Hematopoietic multipotent progenitor cell treated with erythropoietin and hydrocortisone succinate and interleukin-3 and kit ligand, for 4 days (in vitro differentiated cells): ENCODE data around the gene UTP25.
"Not testable (repeated sequence)": the region's sequence is repeated elsewhere in the genome, so short reads cannot be mapped to it uniquely, and the experiment has no call there.

ENCODE experiments used
- DNase-seq: peaks from one replicate; pipeline ENCODE4 v3.0.0-alpha.2; 2015

Gene UTP25

DNA sequence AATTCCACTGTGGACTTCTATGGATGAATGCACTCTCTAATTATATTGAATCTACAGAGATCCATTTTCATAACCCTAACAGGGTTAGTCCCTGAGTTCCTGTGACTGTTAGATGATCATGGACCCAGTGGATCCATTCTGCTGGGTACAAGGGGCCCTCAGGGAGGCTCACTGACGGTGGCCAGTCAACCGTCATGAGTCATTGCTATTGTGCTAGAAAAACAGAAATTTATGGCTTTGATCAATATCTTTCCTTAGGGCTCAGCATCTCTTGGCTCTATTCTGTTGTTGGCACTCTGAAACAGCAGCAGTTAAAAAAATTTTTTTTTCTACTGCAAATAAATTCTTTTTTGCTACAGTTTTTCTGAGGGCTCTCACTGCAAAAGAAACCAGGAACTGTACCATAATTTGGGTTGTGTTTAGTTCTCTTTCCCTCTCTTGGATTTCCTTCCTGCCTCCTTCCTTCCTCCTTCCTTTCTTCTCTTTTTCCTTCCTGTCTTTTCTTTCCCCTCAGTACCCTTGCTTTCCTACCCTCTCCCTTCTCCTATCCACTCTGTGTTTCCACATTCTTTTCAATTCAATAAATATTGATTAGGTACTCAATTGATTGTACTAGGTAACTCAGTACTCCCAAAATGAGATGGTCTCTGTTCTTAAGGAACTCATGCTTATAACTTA, 49.5 kb downstream of the UTP25 start:
- no peak for DNase-seq

DNA sequence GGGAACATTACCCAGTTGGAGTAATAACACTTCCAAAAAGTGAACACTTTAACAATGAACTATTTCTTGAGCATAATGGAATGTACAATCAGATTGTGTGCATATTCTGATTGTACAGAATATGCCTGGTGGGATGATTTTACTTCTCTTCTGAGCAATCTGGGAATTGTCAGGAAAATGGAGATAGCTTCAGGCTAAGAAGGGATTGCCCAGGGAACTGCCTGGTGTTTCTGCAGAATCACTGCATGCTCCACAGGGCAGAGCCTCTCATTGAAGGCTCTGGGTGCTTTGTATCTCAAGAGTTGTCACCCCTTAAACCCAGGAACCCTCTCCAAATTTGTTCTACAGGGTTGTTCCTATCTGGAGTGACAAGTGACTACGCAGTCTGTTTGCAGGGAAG, 51.2 kb downstream of the UTP25 start:
- no peak for DNase-seq

DNA sequence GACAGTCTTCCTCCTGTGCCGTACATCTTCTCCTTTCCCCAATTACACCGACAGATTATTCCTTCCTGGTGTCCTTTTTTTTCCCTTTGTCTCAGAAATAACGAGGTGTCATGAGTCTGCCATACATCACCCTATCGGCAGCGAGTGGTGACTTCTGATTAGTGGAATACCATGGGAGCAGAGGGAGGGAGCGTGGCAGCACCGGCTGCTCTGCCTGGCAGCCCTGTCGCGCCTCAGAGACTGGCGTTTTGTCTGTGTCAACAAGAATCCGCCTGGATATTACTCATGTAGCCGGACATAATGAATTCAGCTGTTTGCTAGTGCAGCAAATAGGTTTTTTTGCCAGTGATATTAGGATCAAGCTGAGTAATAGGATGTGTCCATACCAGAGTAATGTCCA, 51.8 kb downstream of the UTP25 start:
- DNase-seq = no peak

DNA sequence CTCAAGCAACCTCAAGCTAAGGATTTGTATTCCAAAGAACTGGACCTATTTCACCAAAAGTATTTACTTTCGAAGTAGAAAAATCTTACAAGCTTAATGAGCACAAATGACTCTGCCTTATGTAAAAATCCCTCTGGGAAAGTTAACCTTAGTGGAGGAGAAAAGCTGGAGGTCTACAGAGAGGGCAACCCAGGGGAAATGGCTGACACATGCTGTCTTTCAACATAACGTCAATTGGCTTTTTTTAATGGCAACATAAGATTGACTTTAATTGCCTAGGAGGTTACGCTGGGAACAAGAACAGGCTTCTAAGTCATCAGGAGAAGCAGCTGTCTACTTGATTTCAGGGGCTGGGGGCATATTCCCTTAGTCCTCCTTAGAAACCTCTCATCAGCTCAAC, 52.3 kb downstream of the UTP25 start:
- no peak for DNase-seq

DNA sequence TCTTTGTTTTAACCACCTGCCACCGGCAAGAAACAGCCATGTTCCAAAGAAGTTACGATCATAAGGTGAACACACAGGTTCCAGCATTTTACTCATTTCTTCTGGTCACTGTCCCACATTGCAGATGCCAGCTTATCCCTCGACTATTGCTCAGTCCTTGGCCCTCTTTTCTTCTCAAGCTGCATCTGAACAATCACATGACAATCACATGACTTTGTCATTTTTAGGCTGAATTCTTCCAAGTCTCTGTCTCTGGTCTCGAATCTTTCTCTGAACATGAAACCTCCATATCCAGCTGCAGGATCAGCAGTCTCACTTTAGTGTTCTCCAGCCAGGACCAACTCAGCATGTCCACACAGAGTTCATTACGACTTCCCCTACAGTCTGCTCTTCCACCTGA, 53.8 kb downstream of the UTP25 start:
- DNase-seq = no peak

DNA sequence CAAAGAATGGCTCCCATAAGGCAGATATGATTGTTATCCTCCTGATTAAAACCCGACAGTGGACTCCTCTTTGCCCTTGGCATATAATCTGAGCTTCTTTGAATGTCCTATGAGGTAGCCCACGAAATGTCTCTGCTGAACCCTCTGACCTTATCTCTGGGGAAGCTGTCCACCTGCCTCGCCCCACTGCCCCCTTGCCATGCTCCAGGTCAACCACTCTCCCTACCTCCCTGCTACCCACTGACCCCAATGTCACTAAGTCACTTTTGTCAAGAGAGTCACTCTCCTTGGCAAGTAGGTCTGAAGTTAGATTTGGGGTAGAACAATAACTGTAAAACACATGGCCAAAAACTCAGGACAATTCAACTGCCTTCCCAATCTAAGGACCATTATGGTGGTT, 54.5 kb downstream of the UTP25 start:
- DNase-seq = no peak

DNA sequence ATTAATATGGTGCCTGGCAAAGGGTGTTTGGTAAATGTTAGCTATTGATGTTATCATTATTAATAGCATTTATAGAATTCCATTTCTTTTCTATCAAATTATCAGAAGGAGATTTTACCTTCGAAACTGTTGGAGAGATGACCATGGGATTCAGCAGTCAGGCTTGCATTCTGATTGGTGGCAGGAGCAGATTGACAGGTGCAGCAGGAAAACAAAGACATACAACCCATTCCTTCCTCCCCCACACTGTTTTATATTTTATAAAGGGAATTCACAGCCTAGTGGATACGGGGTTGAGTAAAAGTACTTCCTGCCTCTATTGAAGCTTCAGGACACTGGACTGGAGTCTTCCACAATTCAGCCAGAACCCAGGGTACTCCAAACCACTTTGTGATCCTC, 55.2 kb downstream of the UTP25 start:
- no peak for DNase-seq

DNA sequence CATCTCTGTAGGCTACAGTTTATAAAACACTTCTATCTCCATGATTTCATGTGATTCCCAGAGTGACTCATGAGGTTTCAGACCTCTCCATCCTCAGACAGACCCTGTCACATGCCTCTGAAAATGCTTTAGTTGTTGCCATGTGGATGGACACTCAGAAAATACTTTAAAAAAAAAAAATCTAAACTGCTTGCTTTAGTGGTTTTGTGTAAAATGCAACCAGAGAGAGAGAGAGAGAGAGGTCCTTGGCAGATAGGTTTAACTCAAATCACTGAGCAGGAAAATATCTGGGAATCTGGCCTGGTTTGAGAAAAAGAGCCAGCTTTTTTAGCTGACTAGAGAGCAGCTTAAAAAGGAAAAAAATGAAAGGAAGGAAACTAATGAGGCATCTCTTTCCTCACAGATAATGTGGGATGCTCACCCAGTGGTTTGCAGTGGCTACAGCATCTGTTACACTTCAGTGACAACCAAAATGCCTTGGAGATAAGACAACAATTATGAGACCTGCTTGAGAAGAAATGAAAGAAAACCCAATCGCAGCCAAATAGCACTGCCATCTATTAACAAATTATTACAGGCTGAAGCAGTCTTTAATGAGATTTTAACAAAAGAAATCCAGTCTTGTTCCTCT, 55.7 kb downstream of the UTP25 start:
- no peak for DNase-seq

DNA sequence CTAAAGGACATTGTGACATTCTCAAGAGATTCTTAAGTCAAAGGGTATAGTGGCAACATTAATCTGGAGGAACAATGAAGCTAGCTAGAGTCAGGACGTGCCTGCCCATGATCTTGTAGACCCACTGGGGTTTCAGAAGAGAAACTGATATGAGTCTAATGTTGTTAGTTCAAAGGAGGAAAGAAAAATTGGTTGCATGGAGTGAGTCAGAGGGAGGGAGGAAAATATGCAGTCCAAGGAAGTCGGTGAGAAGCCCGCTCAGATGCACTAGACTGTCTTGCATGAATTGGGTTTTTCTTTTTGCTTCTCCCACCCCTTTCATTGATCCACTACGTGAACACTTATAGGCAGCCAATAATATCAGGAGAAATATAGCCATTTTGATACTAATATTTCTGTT, 56.5 kb downstream of the UTP25 start:
- no peak for DNase-seq

DNA sequence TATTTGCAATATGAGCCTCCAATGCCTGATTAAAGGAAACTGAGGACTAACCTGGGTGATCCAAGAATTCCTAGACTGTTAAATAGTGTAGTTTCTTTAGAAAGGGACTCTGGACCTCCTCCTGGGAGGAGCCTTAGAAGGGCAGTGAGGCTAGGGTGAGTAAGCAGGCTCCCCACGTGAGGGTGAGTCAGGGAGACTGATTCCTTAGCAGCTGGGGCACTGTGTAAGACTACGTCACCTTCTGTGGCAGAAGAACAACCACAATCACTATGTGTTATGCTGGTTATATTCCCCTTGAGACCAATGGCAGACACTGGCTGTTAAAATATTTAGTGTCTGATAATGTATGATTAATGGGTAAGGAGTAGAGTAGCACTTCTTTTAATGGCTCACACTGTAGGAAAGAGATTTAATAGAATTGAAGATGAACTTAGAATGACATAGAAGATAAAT, 56.9 kb downstream of the UTP25 start:
- peak; percentile 35 for DNase-seq

DNA sequence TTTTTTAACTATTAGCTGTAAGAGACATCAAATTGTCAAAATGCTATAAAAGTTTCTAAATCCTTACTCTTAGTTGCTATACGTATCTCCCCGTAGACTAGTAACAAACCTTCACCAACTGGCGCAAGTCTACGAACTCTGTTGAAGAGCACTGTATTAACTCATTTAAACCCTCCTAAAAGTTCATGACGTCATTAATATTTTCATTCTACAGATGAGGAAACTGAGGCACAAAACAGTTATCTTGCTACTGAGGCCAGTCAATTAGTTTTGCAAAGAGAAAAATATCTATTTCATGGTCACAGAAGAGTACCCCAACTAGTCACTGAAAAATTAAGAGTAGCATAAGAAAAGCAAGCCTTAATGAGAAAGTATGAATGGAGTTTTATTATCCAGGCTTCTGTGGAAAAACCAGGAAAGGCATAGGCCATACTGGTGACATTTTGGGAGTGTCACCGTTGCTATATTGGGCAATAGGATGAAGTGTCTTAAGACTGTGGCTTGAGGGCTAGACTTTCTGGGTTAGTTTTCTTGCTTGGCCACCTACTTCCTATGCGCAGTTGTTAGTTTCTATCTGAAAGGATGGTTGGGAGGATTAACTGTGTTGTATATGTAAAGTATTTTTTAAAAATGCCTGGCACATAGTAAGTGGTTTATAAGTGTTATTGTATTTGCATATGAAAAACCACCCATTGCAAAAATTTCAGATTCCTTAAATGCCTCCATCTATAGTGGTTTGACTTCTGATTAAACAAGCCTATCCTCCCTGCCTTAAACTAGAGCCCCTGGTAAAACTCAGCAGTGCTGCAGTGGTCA, 57.8 kb downstream of the UTP25 start:
- no peak for DNase-seq

DNA sequence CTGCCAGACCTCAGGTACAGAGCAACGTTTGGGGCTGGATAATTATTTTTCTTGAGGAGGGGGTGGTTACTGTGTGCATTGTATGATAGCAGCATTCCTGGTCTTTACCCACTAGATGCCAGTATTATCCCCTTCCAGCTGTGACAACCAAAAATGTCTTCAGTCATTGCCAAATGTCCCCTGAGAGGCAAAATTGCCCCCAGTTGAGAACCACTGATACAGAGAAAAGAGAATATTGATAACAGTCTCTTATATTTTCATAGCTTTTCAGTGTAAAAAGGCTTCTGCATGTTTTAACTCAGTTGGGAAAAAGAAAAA, 58.4 kb downstream of the UTP25 start:
- no peak for DNase-seq

DNA sequence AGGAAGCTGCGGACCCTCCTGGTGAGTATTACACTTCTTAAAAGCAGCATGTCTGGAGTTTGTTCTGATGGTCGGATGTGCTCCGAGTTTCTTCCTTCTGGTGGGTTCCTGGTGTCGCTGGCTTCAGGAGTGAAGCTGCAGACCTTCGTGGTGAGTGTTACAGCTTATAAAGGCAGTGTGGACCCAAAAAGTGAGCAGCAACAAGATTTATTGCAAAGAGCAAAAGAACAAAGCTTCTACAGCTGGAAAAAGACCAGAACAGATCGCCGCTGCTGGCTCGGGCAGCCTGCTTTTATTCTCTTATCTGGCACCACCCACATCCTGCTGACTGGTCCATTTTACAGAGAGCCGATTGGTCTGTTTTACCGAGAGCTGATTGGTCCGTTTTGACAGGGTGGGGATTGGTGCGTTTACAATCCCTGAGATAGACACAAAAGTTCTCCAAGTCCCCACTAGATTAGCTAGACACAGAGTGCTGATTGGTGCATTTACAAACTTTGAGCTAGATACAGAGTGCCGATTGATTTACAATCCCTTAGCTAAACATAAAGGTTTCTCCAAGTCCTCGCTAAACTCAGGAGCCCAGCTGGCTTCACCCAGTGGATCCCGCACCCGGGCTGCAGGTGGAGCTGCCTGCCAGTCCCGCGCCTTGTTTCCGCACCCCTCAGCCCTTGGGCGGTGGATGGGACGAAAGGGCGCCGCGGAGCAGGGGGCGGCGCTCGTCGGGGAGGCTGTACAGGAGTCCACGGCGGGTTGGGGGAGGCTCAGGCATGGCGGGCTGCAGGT, 60.7 kb downstream of the UTP25 start:
- DNase-seq = not testable (repeated sequence)

DNA sequence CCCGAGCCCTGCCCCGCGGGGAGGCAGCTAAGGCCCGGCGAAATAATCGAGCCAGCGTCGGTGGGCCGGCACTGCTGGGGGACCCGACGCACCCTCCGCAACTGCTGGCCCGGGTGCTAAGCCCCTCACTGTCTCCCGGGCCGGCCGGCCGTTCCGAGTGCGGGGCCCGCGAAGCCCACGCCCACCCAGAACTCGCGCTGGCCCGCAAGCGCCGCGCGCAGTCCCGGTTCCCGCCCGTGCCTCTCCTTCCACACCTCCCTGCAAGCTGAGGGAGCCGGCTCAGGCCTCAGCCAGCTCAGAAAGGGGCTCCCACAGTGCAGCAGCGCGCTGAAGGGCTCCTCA, 61.3 kb downstream of the UTP25 start:
- no peak for DNase-seq

DNA sequence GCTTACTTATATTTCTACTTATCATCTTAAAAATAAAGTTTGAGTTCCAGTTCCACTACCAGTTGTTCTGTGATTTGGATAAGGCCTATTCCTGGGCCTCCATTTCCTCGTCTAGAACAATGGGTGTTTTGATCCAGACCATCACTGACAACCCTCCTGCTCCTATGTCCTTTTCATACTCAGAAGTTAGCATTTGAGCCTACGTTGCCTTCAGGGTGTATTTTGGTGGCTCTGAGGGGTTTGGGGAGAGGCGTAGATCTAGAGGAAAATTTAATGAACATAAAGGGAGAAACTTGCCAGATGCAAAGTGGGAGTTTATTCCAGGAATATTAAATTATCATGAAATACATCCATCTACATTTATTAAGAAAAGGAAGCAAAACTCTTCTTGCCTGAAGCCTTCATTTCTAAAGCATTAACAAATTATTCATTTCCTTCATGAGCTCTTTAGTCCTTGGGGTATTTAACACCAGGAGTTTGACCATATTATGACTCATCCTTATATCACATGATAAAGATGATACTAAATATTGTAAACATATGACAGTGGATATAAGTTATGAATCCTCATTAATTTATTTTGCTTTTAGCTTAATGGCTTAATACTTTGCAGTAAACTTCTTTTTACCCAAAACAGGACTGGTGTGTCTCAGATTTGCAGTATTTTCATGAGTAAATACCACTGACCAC, 63.0 kb downstream of the UTP25 start:
- DNase-seq = no peak

DNA sequence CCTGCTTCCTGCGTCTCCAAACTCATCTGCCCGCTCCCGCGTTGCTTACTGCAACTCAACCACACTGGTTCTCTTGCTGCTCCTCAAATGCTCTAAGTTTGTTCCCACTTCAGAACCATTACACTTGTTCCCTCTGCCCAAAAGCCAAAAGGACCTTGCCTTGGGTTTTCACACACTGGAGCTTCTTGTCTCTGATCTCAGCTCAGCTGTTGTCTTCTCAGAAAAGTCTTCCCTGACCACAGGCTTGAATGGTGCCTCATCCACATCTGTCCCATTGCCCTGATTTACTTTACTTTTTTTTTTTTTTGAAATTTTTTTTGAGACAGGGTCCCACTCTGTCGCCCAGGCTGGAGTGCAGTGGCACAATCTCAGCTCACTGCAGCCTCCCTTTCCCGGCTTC, 66.0 kb downstream of the UTP25 start:
- DNase-seq = no peak

DNA sequence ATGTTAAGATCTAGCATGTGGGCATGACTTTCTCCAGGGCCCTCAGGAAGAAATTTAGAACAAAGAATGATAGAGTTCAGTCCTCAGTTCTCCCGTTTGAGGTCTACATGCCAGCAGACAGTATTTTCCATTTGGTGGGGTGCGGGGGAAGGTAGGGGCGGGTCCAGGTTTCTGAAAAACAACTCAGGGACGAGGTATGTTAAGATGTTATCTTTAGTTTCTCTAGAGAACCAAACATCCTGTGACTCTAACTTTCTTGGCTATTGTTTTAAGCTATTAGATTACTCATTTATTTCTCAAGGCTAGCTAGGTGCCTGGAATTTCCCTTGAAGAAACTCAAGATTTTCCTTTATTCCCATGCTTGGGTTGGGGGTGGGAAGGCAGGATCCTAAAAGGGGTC, 67.9 kb downstream of the UTP25 start:
- DNase-seq = no peak

DNA sequence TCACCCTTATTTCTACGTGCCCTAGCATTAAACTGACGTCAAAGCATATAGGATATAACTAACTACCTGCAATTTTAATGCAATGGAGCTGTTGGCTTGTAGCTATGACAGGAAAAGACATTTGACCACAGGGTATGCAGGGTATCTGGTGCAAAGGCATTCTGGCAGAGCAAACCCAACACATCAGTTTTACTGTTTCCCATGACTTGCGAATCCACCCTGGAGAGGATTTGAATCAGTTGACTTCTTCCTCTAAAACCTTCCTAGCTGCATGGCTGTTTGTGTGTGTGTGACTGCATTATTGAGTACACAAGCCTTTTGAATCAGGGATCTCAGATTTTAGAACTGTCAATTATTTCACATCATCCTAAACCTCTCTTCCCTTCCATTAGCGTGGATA, 68.6 kb downstream of the UTP25 start:
- no peak for DNase-seq

DNA sequence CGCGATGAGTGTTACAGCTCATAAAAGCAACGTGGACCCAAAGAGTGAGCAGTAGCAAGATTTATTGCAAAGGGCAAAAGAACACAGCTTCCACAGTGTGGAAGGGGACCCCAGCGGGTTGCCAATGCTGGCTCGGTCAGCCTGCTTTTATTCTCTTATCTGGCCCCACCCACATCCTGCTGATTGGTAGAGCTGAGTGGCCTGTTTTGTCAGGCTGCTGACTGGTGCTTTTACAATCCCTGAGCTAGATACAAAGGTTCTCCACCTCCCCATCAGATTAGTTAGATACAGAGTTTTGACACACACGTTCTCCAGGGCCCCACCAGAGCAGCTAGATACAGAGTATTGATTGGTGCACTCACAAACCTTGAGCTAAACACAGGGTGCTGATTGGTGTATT, 70.5 kb downstream of the UTP25 start:
- DNase-seq = not testable (repeated sequence)

DNA sequence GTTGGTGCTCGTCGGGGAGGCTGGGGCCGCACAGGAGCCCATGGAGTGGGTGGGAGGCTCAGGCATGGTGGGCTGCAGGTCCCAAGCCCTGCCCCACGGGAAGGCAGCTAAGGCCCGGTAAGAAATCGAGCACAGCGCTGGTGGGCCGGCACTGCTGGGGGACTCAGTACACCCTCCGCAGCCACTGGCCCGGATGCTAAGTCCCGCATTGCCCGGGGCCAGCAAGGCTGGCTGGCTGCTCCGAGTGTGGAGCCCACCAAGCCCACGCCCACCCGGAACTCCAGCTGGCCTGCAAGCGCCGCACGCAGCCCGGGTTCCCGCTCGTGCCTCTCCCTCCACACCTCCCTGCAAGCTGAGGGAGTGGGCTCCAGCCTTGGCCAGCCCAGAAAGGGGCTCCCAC, 71.1 kb downstream of the UTP25 start:
- not testable (repeated sequence) for DNase-seq

DNA sequence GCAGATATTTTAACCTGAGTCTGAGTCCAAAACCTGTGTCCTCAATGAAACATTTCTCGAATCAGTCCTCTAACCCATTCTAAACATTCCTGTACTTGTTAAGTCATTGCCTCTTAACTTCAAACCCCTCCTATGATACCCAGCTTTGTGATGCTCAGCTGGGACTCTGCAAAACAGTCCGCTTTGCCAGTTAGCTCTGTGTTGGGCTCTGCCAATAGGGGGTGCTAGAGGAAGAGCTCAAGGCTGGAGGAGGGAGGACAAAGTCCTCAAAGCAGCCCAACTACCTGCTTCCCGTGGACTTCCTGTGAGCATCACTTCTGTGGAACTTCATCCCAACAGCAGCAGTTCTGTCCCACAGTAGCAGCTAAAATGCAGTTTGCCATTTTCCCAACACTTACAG, 72.2 kb downstream of the UTP25 start:
- DNase-seq = peak; percentile 36

DNA sequence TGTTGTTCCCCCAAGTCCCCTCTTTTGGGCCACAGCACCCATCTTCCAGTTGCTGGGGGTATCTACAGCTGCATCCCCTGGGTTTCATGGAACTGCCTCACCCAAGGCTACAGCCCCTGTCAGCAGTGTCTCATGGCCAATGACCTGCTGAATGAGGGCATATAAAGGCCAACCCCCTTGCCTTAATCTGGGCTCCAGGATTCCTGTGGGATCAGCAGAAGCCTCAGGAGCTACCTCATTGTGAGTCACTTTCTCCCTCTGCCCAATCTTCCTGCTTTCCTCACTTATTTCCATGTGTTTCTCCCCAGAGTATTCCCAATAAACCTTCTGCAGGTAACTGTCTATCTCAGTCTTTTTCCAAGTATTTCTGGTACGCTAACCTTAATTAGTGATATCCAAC, 73.0 kb downstream of the UTP25 start:
- no peak for DNase-seq

DNA sequence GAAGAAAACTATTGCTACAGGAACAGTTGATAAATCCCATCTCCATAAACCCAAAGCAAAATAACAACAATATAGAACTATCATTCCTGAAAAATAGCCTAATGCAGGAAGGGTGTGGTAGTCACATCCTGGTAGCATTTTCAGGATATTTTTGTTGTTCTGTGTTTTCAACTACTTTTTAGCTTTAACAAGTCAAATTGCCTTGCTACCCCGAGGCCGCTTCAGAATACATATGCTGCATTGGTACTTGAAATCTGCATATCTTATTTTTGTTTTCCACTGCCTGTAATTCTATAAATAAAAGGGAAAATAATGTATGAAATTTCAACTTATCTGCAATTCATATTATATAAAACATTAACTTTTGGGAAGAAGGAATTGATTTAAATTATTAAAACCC, 73.4 kb downstream of the UTP25 start:
- DNase-seq = no peak
